Cortex of kidney (tissue), 1 donor: Measurements from ENCODE around the gene C10orf67.

Source experiments
- DNase-seq: peaks from one replicate; lab custom pipeline; 2025; lab: John Stamatoyannopoulos, UW

Gene C10orf67

GRCh38 chr10:23197416-23197861 lies 147.2 kb downstream of the C10orf67 start:
- no peak for DNase-seq

- DNase-seq = no peak
These were observed 147.7 kb downstream of the C10orf67 start for GRCh38 chr10:23196915-23197314.

GRCh38 chr10:23195846-23196600 lies 148.6 kb downstream of the C10orf67 start:
- no peak for DNase-seq

- DNase-seq = no peak
These were observed 149.4 kb downstream of the C10orf67 start for GRCh38 chr10:23194966-23195845.

GRCh38 chr10:23194471-23194965 lies 150.1 kb downstream of the C10orf67 start:
- no peak for DNase-seq

- no peak for DNase-seq
These were observed 151.0 kb downstream of the C10orf67 start for GRCh38 chr10:23193435-23194074.

- no peak for DNase-seq
These were observed 151.7 kb downstream of the C10orf67 start for GRCh38 chr10:23192712-23193434.

GRCh38 chr10:23191764-23192711 lies 152.6 kb downstream of the C10orf67 start, which contains the start of gene PTF1A:
Gene PTF1A, plus strand, starts transcription at chr10:23192312. Its CDS starts 219 bp downstream, at chr10:23192531.
- no peak for DNase-seq

GRCh38 chr10:23190872-23191763 lies 153.5 kb downstream of the C10orf67 start:
- no peak for DNase-seq

GRCh38 chr10:23189024-23189423 lies 155.6 kb downstream of the C10orf67 start:
- no peak for DNase-seq

- no peak for DNase-seq
These were observed 157.4 kb downstream of the C10orf67 start for GRCh38 chr10:23187155-23187554.

- DNase-seq = no peak
These were observed 157.9 kb downstream of the C10orf67 start for GRCh38 chr10:23186697-23187096.

- no peak for DNase-seq
These were observed 158.4 kb downstream of the C10orf67 start for GRCh38 chr10:23186178-23186577.

GRCh38 chr10:23174977-23175512 lies 169.6 kb downstream of the C10orf67 start:
- DNase-seq = no peak

- DNase-seq = no peak
These were observed 170.3 kb downstream of the C10orf67 start for GRCh38 chr10:23174074-23174976.

- no peak for DNase-seq
These were observed 171.2 kb downstream of the C10orf67 start for GRCh38 chr10:23173214-23174073.
